ENCODE results near the gene HTR6.

HTR6 gene

GRCh38 chr1:19657511-19657910 lies 7.2 kb upstream of the HTR6 start:
- no peak for DNase-seq

GRCh38 chr1:19658186-19658585 lies 6.5 kb upstream of the HTR6 start:
- DNase-seq: no peak

GRCh38 chr1:19661721-19662228 lies 2.9 kb upstream of the HTR6 start:
- peak; percentile 57 for DNase-seq

GRCh38 chr1:19662313-19662712 lies 2.4 kb upstream of the HTR6 start:
- DNase-seq: no peak

GRCh38 chr1:19665186-19665495 lies 466 bp downstream of the HTR6 start:
- DNase-seq: no peak

GRCh38 chr1:19665496-19666465 lies 1.1 kb downstream of the HTR6 start:
- no peak for DNase-seq

- DNase-seq: no peak
Measured at GRCh38 chr1:19668888-19669287, 4.2 kb downstream of the HTR6 start.

GRCh38 chr1:19670787-19671186 lies 6.1 kb downstream of the HTR6 start:
- no peak for DNase-seq

- no peak for DNase-seq
Measured at GRCh38 chr1:19672237-19672636, 7.6 kb downstream of the HTR6 start.

- no peak for DNase-seq
Measured at GRCh38 chr1:19675797-19676196, 11.1 kb downstream of the HTR6 start.

- DNase-seq: no peak
Measured at GRCh38 chr1:19676438-19676922, 11.8 kb downstream of the HTR6 start.

- DNase-seq: no peak
Measured at GRCh38 chr1:19678493-19678892, 13.8 kb downstream of the HTR6 start.

- no peak for DNase-seq
Measured at GRCh38 chr1:19678931-19679453, 14.3 kb downstream of the HTR6 start.

- no peak for DNase-seq
Measured at GRCh38 chr1:19679691-19680090, 15.0 kb downstream of the HTR6 start.

GRCh38 chr1:19680644-19681043 lies 16.0 kb downstream of the HTR6 start:
- DNase-seq: no peak

- no peak for DNase-seq
Measured at GRCh38 chr1:19682257-19682656, 17.6 kb downstream of the HTR6 start.

- no peak for DNase-seq
Measured at GRCh38 chr1:19682901-19683300, 18.2 kb downstream of the HTR6 start.

GRCh38 chr1:19683351-19683750 lies 18.7 kb downstream of the HTR6 start:
- DNase-seq: no peak

- DNase-seq: no peak
Measured at GRCh38 chr1:19684677-19685076, 20.0 kb downstream of the HTR6 start.

GRCh38 chr1:19685994-19686393 lies 21.3 kb downstream of the HTR6 start:
- no peak for DNase-seq

GRCh38 chr1:19687414-19687813 lies 22.7 kb downstream of the HTR6 start:
- DNase-seq: no peak

GRCh38 chr1:19688041-19688842 lies 23.6 kb downstream of the HTR6 start:
- peak; percentile 37 for DNase-seq

GRCh38 chr1:19689085-19689757 lies 24.5 kb downstream of the HTR6 start:
- no peak for DNase-seq

Data from stimulated activated CD4-positive, alpha-beta T cell treated with anti-CD3 and anti-CD28 coated beads, Interleukin-4, amount 100 ng/mL, for 24 hours (primary cell).